Neural cell (in vitro differentiated cells): Measurements from ENCODE around the gene DUS1L. TPM values are rescaled to one million over a fixed set of nuclear protein-coding genes. Genes with fewer than 3 reads are reported as not detected.

ENCODE experiments used
- H2AFZ ChIP-seq: fragments of 200-600, 300-800 bp; sonication (generic), shearing (Covaris generic); 2 replicates; pipeline ENCODE4 v1.6.0; 2014; ENCODE audit warnings: low read depth, mild to moderate bottlenecking, antibody characterized with exemption, low read length, moderate library complexity
- H3F3A ChIP-seq: fragments of 200-600 bp; shearing (Covaris generic); 2 replicates; pipeline ENCODE4 v1.6.1; 2016; ENCODE audit warnings: mild to moderate bottlenecking, moderate library complexity, mixed read lengths, antibody characterized with exemption, low read length; ENCODE audit not compliant: insufficient read depth, poor library complexity, severe bottlenecking
- H3K27ac ChIP-seq: fragments of 200-600, 300-800 bp; sonication (generic), shearing (Covaris generic); 2 replicates; pipeline ENCODE4 v1.5.1; 2014; ENCODE audit warnings: mild to moderate bottlenecking, low read length, moderate library complexity
- H3K27me3 ChIP-seq: fragments of 300-800, 200-600 bp; sonication (generic), shearing (Covaris generic); 2 replicates; pipeline ENCODE4 v1.6.0; 2014; ENCODE audit warnings: mild to moderate bottlenecking, low read depth, low read length, moderate library complexity; ENCODE audit not compliant: insufficient read depth
- H3K36me3 ChIP-seq: fragments of 300-800, 200-600 bp; sonication (generic), shearing (Covaris generic); 2 replicates; pipeline ENCODE4 v1.5.1; 2014; ENCODE audit warnings: mild to moderate bottlenecking, antibody characterized with exemption, low read length, moderate library complexity; ENCODE audit not compliant: insufficient read depth
- H3K4me2 ChIP-seq: fragments of 300-800, 200-600 bp; sonication (generic), shearing (Covaris generic); 2 replicates; pipeline ENCODE4 v1.6.0; 2014; ENCODE audit warnings: mild to moderate bottlenecking, low read length
- H3K4me3 ChIP-seq: fragments of 300-800, 200-600 bp; sonication (generic), shearing (Covaris generic); 2 replicates; pipeline ENCODE4 v1.5.1; 2014; ENCODE audit warnings: mild to moderate bottlenecking, low read length, moderate library complexity
- H3K79me2 ChIP-seq: fragments of 200-600 bp; shearing (Covaris generic); replicated peaks from 2 replicates; pipeline ENCODE4 v1.6.0; 2014; ENCODE audit warnings: mild to moderate bottlenecking, low read length, moderate library complexity; ENCODE audit not compliant: insufficient read depth
- H3K9ac ChIP-seq: fragments of 300-800, 200-600 bp; sonication (generic), shearing (Covaris generic); 2 replicates; pipeline ENCODE4 v1.6.1; 2016; ENCODE audit warnings: mild to moderate bottlenecking, low read length, mixed read lengths
- H3K9me2 ChIP-seq: fragments of 200-600 bp; shearing (Covaris generic); 2 replicates; pipeline ENCODE4 v1.6.1; 2016; ENCODE audit warnings: mild to moderate bottlenecking, low read length, mixed read lengths; ENCODE audit not compliant: insufficient read depth
- H3K9me3 ChIP-seq: fragments of 200-600, 300-800 bp; sonication (generic), shearing (Covaris generic); 2 replicates; pipeline ENCODE4 v1.6.1; 2016; ENCODE audit warnings: mild to moderate bottlenecking, mixed run types, low read length, moderate library complexity, mixed read lengths
- H4K20me1 ChIP-seq: fragments of 200-600 bp; shearing (Covaris generic); 2 replicates; pipeline ENCODE4 v1.6.1; 2016; ENCODE audit warnings: mild to moderate bottlenecking, mixed run types; ENCODE audit not compliant: insufficient read depth
- CTCF ChIP-seq: fragments of 450-650 bp; IDR thresholded peaks from 2 replicates; pipeline ENCODE4 v1.5.1; 2014; ENCODE audit warnings: antibody characterized with exemption, mild to moderate bottlenecking, moderate library complexity; ENCODE audit not compliant: poor library complexity, severe bottlenecking
- EP300 ChIP-seq: fragments of 450-650 bp; conservative IDR thresholded peaks from 2 replicates; pipeline ENCODE4 v1.6.1; 2014; ENCODE audit warnings: antibody characterized with exemption, mild to moderate bottlenecking, moderate library complexity; ENCODE audit not compliant: poor library complexity, severe bottlenecking
- EZH2 ChIP-seq: fragments of 200-600, 300-800 bp; shearing (Covaris generic), sonication (generic); IDR thresholded peaks from 2 replicates; pipeline ENCODE4 v1.6.1; 2014; ENCODE audit warnings: antibody characterized with exemption, low read length, borderline replicate concordance, mild to moderate bottlenecking; ENCODE audit not compliant: insufficient read depth, poor library complexity, severe bottlenecking
- MXI1 ChIP-seq: fragments of 450-650 bp; conservative IDR thresholded peaks from 2 replicates; pipeline ENCODE4 v1.6.1; 2014; ENCODE audit warnings: antibody characterized with exemption, mild to moderate bottlenecking; ENCODE audit not compliant: poor library complexity, severe bottlenecking
- POLR2AphosphoS5 ChIP-seq: IDR thresholded peaks from 2 replicates; pipeline ENCODE4 v1.6.1; 2012
- RAD21 ChIP-seq: fragments of 450-650 bp; conservative IDR thresholded peaks from 2 replicates; pipeline ENCODE4 v1.6.1; 2014; ENCODE audit warnings: antibody characterized with exemption, mild to moderate bottlenecking, moderate library complexity
- SMC3 ChIP-seq: fragments of 450-650 bp; conservative IDR thresholded peaks from 2 replicates; pipeline ENCODE4 v1.6.1; 2014; ENCODE audit warnings: antibody characterized with exemption, mild to moderate bottlenecking, moderate library complexity; ENCODE audit not compliant: poor library complexity
- TAF1 ChIP-seq: IDR thresholded peaks from 2 replicates; pipeline ENCODE4 v1.6.1; 2012; ENCODE audit warnings: low read depth
- polyA plus RNA-seq: library from polyadenylated mRNA; depleted of rRNA; stranded (reverse); fragments of >200 nt; gene quantifications from 2 replicates; pipeline ENCODE4 v1.2.3, GENCODE V29; 2014
- TF ChIP-seq, protein P1 (sequence below): IDR thresholded peaks from 2 replicates; pipeline ENCODE4 v1.6.1; 2012; ENCODE audit warnings: borderline replicate concordance

The DUS1L gene
- polyA plus RNA-seq, 1 donor from 2014 or later: 100 TPM

- no peaks in the 10 kb centered on the region for H3K9me3 ChIP-seq
- H4K20me1 ChIP-seq: no peaks in the 10 kb centered on the region
- no peaks in the 10 kb centered on the region for H3K9me2 ChIP-seq
- H3F3A ChIP-seq: peaks cover 8% of the 10 kb centered on the region
- peak within 1 kb of the TSS; percentile 93 for H3K4me3 ChIP-seq
- H3K27ac ChIP-seq: peak within 1 kb of the TSS; percentile 74
- H2AFZ ChIP-seq: peak within 1 kb of the TSS; percentile 76
- no peaks in the 10 kb centered on the region for H3K36me3 ChIP-seq
- peak within 1 kb of the TSS; percentile 77 for H3K9ac ChIP-seq
- no peaks in the 10 kb centered on the region for H3K27me3 ChIP-seq
- H3K79me2 ChIP-seq: no peaks in the 10 kb centered on the region
- H3K4me2 ChIP-seq: peak within 1 kb of the TSS; percentile 65
- TF ChIP-seq EP300 (peak; percentile 61), MXI1 (peak; percentile 93), SMC3 (peak; percentile 79), RAD21 (peak; percentile 62), TAF1 (no peak), CTCF (peak; percentile 97), POLR2AphosphoS5 (peak; percentile 81), EZH2 (no peak)
- TF ChIP-seq, protein P1, sequence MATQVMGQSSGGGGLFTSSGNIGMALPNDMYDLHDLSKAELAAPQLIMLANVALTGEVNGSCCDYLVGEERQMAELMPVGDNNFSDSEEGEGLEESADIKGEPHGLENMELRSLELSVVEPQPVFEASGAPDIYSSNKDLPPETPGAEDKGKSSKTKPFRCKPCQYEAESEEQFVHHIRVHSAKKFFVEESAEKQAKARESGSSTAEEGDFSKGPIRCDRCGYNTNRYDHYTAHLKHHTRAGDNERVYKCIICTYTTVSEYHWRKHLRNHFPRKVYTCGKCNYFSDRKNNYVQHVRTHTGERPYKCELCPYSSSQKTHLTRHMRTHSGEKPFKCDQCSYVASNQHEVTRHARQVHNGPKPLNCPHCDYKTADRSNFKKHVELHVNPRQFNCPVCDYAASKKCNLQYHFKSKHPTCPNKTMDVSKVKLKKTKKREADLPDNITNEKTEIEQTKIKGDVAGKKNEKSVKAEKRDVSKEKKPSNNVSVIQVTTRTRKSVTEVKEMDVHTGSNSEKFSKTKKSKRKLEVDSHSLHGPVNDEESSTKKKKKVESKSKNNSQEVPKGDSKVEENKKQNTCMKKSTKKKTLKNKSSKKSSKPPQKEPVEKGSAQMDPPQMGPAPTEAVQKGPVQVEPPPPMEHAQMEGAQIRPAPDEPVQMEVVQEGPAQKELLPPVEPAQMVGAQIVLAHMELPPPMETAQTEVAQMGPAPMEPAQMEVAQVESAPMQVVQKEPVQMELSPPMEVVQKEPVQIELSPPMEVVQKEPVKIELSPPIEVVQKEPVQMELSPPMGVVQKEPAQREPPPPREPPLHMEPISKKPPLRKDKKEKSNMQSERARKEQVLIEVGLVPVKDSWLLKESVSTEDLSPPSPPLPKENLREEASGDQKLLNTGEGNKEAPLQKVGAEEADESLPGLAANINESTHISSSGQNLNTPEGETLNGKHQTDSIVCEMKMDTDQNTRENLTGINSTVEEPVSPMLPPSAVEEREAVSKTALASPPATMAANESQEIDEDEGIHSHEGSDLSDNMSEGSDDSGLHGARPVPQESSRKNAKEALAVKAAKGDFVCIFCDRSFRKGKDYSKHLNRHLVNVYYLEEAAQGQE: peak; percentile 38
Observed at GRCh38 chr17:82037092-82037888, 28.3 kb downstream of the DUS1L start, which contains the start of gene DCXR. TSS of gene DCXR (minus strand) at chr17:82037697. CDS start at chr17:82037682, 15 bp downstream.

- Histone ChIP-seq H3K79me2 (no peaks in the 10 kb centered on the region), H3K9me2 (no peaks in the 10 kb centered on the region), H3K4me2 (peak overlapping the region; percentile 51), H3K27me3 (no peaks in the 10 kb centered on the region), H3K27ac (peak overlapping the region; percentile 74), H4K20me1 (no peaks in the 10 kb centered on the region), H3K4me3 (peak overlapping the region; percentile 93), H3K36me3 (no peaks in the 10 kb centered on the region), H3K9ac (peak overlapping the region; percentile 77), H2AFZ (no peak overlapping the region), H3K9me3 (no peaks in the 10 kb centered on the region), H3F3A (peaks cover 8% of the 10 kb centered on the region)
- TF ChIP-seq EZH2 (no peak), CTCF (no peak)
Observed at GRCh38 chr17:82036634-82037091, 28.9 kb downstream of the DUS1L start.
